Transverse colon (tissue), 3 donors: Measurements from ENCODE around the gene PDIK1L.

ENCODE experiments used
- POLR2A ChIP-seq: fragments of 450-650 bp; IDR thresholded peaks from one replicate; pipeline ENCODE4 v1.6.1; 2016; ENCODE audit warnings: antibody characterized with exemption, mild to moderate bottlenecking, moderate library complexity
- TF ChIP-seq, protein P1 (sequence below), 5 experiments: fragments of 200-600 bp in 3 of 5; fragments of 450-650 bp in 2 of 5; sonication (generic) in 3 of 5; IDR thresholded peaks; 1 replicate in 2 of 5; 2 replicates in 3 of 5; pipeline ENCODE4 v1.5.1; 2016 to 2017; ENCODE audit warnings: antibody characterized with exemption in 5 of 5, inconsistent platforms in 3 of 5, mild to moderate bottlenecking in 2 of 5, moderate library complexity in 1 of 5

DNA sequence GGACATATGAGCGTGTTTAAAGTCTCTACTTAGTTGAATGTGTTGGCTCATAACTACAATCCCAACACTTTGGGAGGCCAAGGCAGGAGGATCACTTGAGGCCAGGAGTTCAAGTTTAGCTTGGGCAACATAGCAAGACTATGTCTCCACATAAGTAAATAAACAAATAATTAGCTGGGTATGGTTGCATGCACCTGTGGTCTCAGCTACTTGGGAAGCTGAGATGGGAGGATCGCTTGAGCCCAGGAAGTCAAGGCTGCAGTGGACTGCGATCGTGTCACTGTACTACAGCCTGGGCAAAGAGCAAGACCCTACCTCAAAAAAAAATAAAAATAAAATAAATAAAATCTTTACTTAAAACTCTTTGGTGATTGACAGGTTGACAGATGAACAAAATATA is 13.0 kb upstream of the PDIK1L start:
- TF ChIP-seq, protein P1, sequence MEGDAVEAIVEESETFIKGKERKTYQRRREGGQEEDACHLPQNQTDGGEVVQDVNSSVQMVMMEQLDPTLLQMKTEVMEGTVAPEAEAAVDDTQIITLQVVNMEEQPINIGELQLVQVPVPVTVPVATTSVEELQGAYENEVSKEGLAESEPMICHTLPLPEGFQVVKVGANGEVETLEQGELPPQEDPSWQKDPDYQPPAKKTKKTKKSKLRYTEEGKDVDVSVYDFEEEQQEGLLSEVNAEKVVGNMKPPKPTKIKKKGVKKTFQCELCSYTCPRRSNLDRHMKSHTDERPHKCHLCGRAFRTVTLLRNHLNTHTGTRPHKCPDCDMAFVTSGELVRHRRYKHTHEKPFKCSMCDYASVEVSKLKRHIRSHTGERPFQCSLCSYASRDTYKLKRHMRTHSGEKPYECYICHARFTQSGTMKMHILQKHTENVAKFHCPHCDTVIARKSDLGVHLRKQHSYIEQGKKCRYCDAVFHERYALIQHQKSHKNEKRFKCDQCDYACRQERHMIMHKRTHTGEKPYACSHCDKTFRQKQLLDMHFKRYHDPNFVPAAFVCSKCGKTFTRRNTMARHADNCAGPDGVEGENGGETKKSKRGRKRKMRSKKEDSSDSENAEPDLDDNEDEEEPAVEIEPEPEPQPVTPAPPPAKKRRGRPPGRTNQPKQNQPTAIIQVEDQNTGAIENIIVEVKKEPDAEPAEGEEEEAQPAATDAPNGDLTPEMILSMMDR (IDR thresholded peaks at IDR 0.05), result no peak
- TF ChIP-seq POLR2A, result no peak
